Dermis blood vessel endothelial cell (primary cell): ENCODE data around the gene IMP4. TPM values are rescaled to one million over a fixed set of nuclear protein-coding genes. Genes with fewer than 3 reads are reported as not detected.
"Not testable (repeated sequence)": the region's sequence is repeated elsewhere in the genome, so short reads cannot be mapped to it uniquely, and the experiment has no call there.

Experiments
- DNase-seq: peaks from one replicate; pipeline ENCODE4 v3.0.0; 2010
- total RNA-seq: library from RNA; depleted of rRNA; stranded (reverse); fragments of >200 nt; gene quantifications from 2 replicates; pipeline ENCODE4 v1.2.3, GENCODE V29; 2014

IMP4 gene
- total RNA-seq: 92.1 and 98.0 TPM in 2 replicates

GRCh38 chr2:130342533-130343275 lies at the start of gene IMP4:
Gene IMP4 (plus strand): TSS chr2:130342897. CDS start chr2:130342933, 36 bp downstream.
- DNase-seq: peak; percentile 100

GRCh38 chr2:130300258-130300969 lies 42.3 kb upstream of the IMP4 start:
- no peak for DNase-seq

- DNase-seq: no peak
Measured at GRCh38 chr2:130300970-130301348, 41.7 kb upstream of the IMP4 start.

GRCh38 chr2:130302164-130302886 lies 40.4 kb upstream of the IMP4 start:
- no peak for DNase-seq

GRCh38 chr2:130303169-130303568 lies 39.5 kb upstream of the IMP4 start:
- no peak for DNase-seq

- DNase-seq: no peak
Measured at GRCh38 chr2:130304726-130305125, 38.0 kb upstream of the IMP4 start.

- DNase-seq: no peak
Measured at GRCh38 chr2:130307850-130308249, 34.8 kb upstream of the IMP4 start.

GRCh38 chr2:130310881-130311280 lies 31.8 kb upstream of the IMP4 start:
- no peak for DNase-seq

- DNase-seq: no peak
Measured at GRCh38 chr2:130313812-130314334, 28.8 kb upstream of the IMP4 start.

GRCh38 chr2:130314377-130314776 lies 28.3 kb upstream of the IMP4 start:
- no peak for DNase-seq

GRCh38 chr2:130316596-130316995 lies 26.1 kb upstream of the IMP4 start:
- no peak for DNase-seq

- DNase-seq: no peak
Measured at GRCh38 chr2:130318906-130319305, 23.8 kb upstream of the IMP4 start.

- no peak for DNase-seq
Measured at GRCh38 chr2:130319536-130319935, 23.2 kb upstream of the IMP4 start.

- DNase-seq: no peak
Measured at GRCh38 chr2:130327703-130328527, 14.8 kb upstream of the IMP4 start.

- DNase-seq: no peak
Measured at GRCh38 chr2:130328710-130329109, 14.0 kb upstream of the IMP4 start.

- peak; percentile 83 for DNase-seq
Measured at GRCh38 chr2:130332271-130333073, 10.2 kb upstream of the IMP4 start.

GRCh38 chr2:130333253-130333652 lies 9.4 kb upstream of the IMP4 start:
- DNase-seq: not testable (repeated sequence)

GRCh38 chr2:130334026-130334425 lies 8.7 kb upstream of the IMP4 start:
- DNase-seq: no peak

GRCh38 chr2:130335226-130335625 lies 7.5 kb upstream of the IMP4 start:
- DNase-seq: no peak

GRCh38 chr2:130336150-130336876 lies 6.4 kb upstream of the IMP4 start:
- DNase-seq: no peak
